ENCODE measurements around the gene TCF21. TPM values are rescaled to one million over a fixed set of nuclear protein-coding genes. Genes with fewer than 3 reads are reported as not detected.

Gene TCF21
- total and polyA plus RNA-seq, 10 of the 15 experiments (the other 5 are each of a cell fraction or from before 2014, with no cell fraction given) = 0.08 TPM; not detected in 9

DNA sequence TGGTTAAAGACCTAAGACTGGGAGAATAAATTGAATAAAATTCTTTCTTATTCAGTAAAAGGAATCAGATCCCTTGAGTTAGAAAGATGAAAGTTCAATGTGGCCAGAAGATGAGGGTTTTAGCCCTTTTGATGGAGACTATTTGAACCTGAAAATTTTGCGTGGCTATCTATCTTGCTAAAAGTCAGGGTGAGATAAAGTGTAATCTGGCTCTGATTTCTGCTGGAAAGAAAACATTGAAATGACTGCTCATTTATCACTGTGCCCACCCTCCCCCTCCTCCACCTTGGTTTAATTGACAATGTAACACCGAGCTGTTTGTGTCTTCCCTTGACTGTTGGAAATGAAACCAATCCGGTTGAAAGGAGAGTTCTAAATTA is 32.9 kb upstream of the TCF21 start:
- H3K4me2 ChIP-seq (ENCODE audit: control insufficient read depth, insufficient read depth) = no peak overlapping the region
- no TSS peak for BruUV-seq (replicated peaks)
- intact Hi-C loops (cut with micrococcal nuclease; ENCODE audit: unreplicated experiment) (no loop called here), in situ Hi-C loops (cut with MboI) (no loop called here)
- peaks cover 6 to 11% of the 10 kb centered on the region in 2 experiments for H3K27me3 ChIP-seq (replicated peaks in 1 of 2; ENCODE audit: control insufficient read depth in 2 of 2, insufficient read depth in 2 of 2, low read length in 1 of 2)
- TF ChIP-seq RB1 (IDR thresholded peaks at IDR 0.05; ENCODE audit: borderline replicate concordance) = no peak
- TF ChIP-seq ZNF622 (IDR thresholded peaks at IDR 0.05) = no peak
- no peak for TF ChIP-seq MYC (IDR thresholded peaks at IDR 0.05; ENCODE audit: insufficient read depth, insufficient read length, insufficient replicate concordance, low read length, severe bottlenecking)
- TF ChIP-seq GATAD2B (conservative IDR thresholded peaks at IDR 0.05; ENCODE audit: low read depth) = no peak
- TF ChIP-seq TCF12 (IDR thresholded peaks at IDR 0.05; ENCODE audit: low read depth, low read length) = no peak
- TF ChIP-seq CREB1 (IDR thresholded peaks at IDR 0.05; ENCODE audit: low read depth) = no peak
- no peak for TF ChIP-seq ATF7 (IDR thresholded peaks at IDR 0.05; ENCODE audit: low read depth)
- no peak for TF ChIP-seq CEBPB (IDR thresholded peaks at IDR 0.05; ENCODE audit: borderline replicate concordance in 1 of 2, low read depth in 2 of 2, low read length in 2 of 2)
- TF ChIP-seq RELA (IDR thresholded peaks at IDR 0.05; ENCODE audit: borderline replicate concordance, partially characterized antibody) = no peak
- TF ChIP-seq POLR2AphosphoS2 (IDR thresholded peaks at IDR 0.05; ENCODE audit: low read depth, low read length) = no peak
- TF ChIP-seq, protein P1, sequence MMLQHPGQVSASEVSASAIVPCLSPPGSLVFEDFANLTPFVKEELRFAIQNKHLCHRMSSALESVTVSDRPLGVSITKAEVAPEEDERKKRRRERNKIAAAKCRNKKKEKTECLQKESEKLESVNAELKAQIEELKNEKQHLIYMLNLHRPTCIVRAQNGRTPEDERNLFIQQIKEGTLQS (IDR thresholded peaks at IDR 0.05; ENCODE audit: borderline replicate concordance, extremely low read depth, low read depth, low read length) = no peak
- FAIRE-seq (no peak), ATAC-seq (no peak), DNase-seq (ENCODE audit: low read depth, low spot score) (no peak)
- H3K9me3 ChIP-seq (replicated peaks; ENCODE audit: control insufficient read depth, insufficient read depth, low read length) = no peaks in the 10 kb centered on the region
- no peak overlapping the region for H3K27ac ChIP-seq (ENCODE audit: control insufficient read depth, insufficient read depth)
- H3K79me2 ChIP-seq (ENCODE audit: control insufficient read depth, insufficient read depth, low read length) = no peaks in the 10 kb centered on the region
- no peaks in the 10 kb centered on the region for H3K4me1 ChIP-seq (ENCODE audit: control insufficient read depth, insufficient read depth, low read length)
- 0% methylated on average over 3 of the region's 3 CpGs for whole genome bisulfite sequencing (ENCODE audit: insufficient coverage, insufficient replicate concordance, low lambda C conversion rate, missing lambda C conversion rate)
- H3K4me3 ChIP-seq = no peak overlapping the region
- RAD21 ChIA-PET (ENCODE audit: unreplicated experiment) = no interaction called here
- CTCF ChIA-PET = interaction anchor here (0.6 kb wide), 1 partner anchor 108 kb away, joined by 4 read pairs; no protein-coding TSS in a partner anchor
- no peaks in the 10 kb centered on the region for H4K20me1 ChIP-seq (ENCODE audit: control insufficient read depth, insufficient read depth)
- H3K36me3 ChIP-seq (ENCODE audit: control insufficient read depth in 2 of 2, insufficient read depth in 2 of 2, low read length in 1 of 2) = no peaks in the 10 kb centered on the region
- POLR2A ChIA-PET = no interaction called here
- SMC1A ChIA-PET (ENCODE audit: uncharacterized antibody, unreplicated experiment) = no interaction called here
- no peak overlapping the region for H2AFZ ChIP-seq (ENCODE audit: control insufficient read depth, low read depth, low read length)
- H3K9ac ChIP-seq (ENCODE audit: control insufficient read depth, insufficient read depth, low read length) = no peak overlapping the region

All from GM12878 (cell line).